Measurements from ENCODE around the gene KRTAP10-7.
"Not testable (repeated sequence)": the region's sequence is repeated elsewhere in the genome, so short reads cannot be mapped to it uniquely, and the experiment has no call there.

The KRTAP10-7 gene

DNA sequence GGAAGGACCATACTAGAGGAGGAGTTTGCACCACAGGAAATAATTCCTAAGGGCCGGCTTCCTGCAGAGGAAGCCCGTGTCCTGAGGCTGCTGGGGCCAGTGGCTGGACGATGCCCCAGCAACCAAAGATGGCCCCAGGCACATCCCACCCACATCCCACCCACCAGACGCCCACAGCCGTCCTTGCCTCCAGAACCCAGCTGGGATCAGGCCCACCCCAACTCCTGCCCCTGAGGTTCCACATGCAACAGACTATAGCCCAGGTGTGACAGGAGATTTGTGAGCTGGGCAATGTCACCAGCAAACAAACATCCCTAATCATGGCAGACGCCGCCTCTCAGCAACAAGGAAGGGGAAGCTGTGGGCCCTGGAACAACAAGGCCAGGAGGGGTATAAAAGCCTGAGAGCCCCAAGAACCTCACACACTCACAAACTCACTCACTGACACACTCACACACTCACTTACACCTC, 26.3 kb downstream of the KRTAP10-7 start, which contains the start of gene KRTAP10-9:
KRTAP10-9 (plus strand) TSS at position 421 of the 471 bp plus-strand sequence. CDS start 79 bp downstream, outside the sequence.
- TF ChIP-seq EZH2 (optimal IDR thresholded peaks at IDR 0.05; ENCODE audit: low read depth, low read length) (no peak), CTCF (IDR thresholded peaks at IDR 0.05; ENCODE audit: low read length) (no peak), EZH2phosphoT487 (IDR thresholded peaks at IDR 0.05; ENCODE audit: low read length) (no peak)
- H4K20me1 ChIP-seq (ENCODE audit: insufficient read depth, low read length): no peaks in the 10 kb centered on the region
- H3K4me2 ChIP-seq (ENCODE audit: low read depth, low read length): no peak within 1 kb of the TSS
- H3K4me3 ChIP-seq (ENCODE audit: low read length): no peak within 1 kb of the TSS
- no peak for DNase-seq
- H3K9me3 ChIP-seq (replicated peaks; ENCODE audit: insufficient read depth, low read length): no peaks in the 10 kb centered on the region
- no peak within 1 kb of the TSS for H2AFZ ChIP-seq (ENCODE audit: low read length)
- H3F3A ChIP-seq (ENCODE audit: insufficient read depth, low read length): no peaks in the 10 kb centered on the region
- H3K36me3 ChIP-seq (replicated peaks; ENCODE audit: insufficient read depth, low read length): no peaks in the 10 kb centered on the region
- H3K4me1 ChIP-seq (ENCODE audit: low read length): no peaks in the 10 kb centered on the region
- H3K9ac ChIP-seq (ENCODE audit: low read length): no peak within 1 kb of the TSS
- no peaks in the 10 kb centered on the region for H3K79me2 ChIP-seq (ENCODE audit: low read length)
- peaks cover 46% of the 10 kb centered on the region for H3K27me3 ChIP-seq (replicated peaks; ENCODE audit: insufficient read depth, low read length)
- no peak within 1 kb of the TSS for H3K27ac ChIP-seq (ENCODE audit: low read length)
- H3K9me2 ChIP-seq (replicated peaks; ENCODE audit: insufficient read depth, low read length): no peaks in the 10 kb centered on the region

DNA sequence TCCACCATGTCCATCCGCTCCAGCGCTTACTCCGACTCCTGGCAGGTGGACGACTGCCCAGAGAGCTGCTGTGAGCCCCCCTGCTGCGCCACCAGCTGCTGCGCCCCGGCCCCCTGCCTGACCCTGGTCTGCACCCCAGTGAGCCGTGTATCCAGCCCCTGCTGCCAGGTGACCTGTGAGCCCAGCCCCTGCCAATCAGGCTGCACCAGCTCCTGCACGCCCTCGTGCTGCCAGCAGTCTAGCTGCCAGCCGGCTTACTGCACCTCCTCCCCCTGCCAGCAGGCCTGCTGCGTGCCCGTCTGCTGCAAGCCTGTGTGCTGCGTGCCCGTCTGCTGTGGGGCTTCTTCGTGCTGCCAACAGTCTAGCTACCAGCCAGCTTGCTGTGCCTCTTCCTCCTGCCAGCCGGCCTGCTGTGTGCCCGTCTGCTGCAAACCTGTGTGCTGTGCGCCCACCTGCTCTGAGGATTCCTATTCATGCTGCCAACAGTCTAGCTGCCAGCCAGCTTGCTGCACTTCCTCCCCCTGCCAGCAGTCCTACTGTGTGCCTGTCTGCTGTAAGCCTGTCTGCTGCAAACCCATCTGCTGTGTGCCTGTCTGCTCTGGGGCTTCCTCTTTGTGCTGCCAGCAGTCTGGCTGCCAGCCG, 26.9 kb downstream of the KRTAP10-7 start:
- H3K36me3 ChIP-seq (replicated peaks; ENCODE audit: insufficient read depth, low read length); H3K4me1 ChIP-seq (ENCODE audit: low read length); H3F3A ChIP-seq (ENCODE audit: insufficient read depth, low read length); H3K9me2 ChIP-seq (replicated peaks; ENCODE audit: insufficient read depth, low read length); H3K9ac ChIP-seq (ENCODE audit: low read length); H2AFZ ChIP-seq (ENCODE audit: low read length); H3K4me3 ChIP-seq (ENCODE audit: low read length); DNase-seq; H3K4me2 ChIP-seq (ENCODE audit: low read depth, low read length); H3K27ac ChIP-seq (ENCODE audit: low read length); H3K9me3 ChIP-seq (replicated peaks; ENCODE audit: insufficient read depth, low read length); H4K20me1 ChIP-seq (ENCODE audit: insufficient read depth, low read length); H3K79me2 ChIP-seq (ENCODE audit: low read length): not testable (repeated sequence)
- peaks cover 50% of the 10 kb centered on the region for H3K27me3 ChIP-seq (replicated peaks; ENCODE audit: insufficient read depth, low read length)

GRCh38 chr21:44627831-44628233, 27.4 kb downstream of the KRTAP10-7 start:
- H3F3A ChIP-seq (ENCODE audit: insufficient read depth, low read length); H3K9me3 ChIP-seq (replicated peaks; ENCODE audit: insufficient read depth, low read length); H3K9me2 ChIP-seq (replicated peaks; ENCODE audit: insufficient read depth, low read length); H3K4me3 ChIP-seq (ENCODE audit: low read length); H3K4me2 ChIP-seq (ENCODE audit: low read depth, low read length); DNase-seq; H3K27ac ChIP-seq (ENCODE audit: low read length); H3K4me1 ChIP-seq (ENCODE audit: low read length); H2AFZ ChIP-seq (ENCODE audit: low read length); H4K20me1 ChIP-seq (ENCODE audit: insufficient read depth, low read length); H3K79me2 ChIP-seq (ENCODE audit: low read length); H3K9ac ChIP-seq (ENCODE audit: low read length); H3K36me3 ChIP-seq (replicated peaks; ENCODE audit: insufficient read depth, low read length): not testable (repeated sequence)
- peaks cover 55% of the 10 kb centered on the region for H3K27me3 ChIP-seq (replicated peaks; ENCODE audit: insufficient read depth, low read length)

DNA sequence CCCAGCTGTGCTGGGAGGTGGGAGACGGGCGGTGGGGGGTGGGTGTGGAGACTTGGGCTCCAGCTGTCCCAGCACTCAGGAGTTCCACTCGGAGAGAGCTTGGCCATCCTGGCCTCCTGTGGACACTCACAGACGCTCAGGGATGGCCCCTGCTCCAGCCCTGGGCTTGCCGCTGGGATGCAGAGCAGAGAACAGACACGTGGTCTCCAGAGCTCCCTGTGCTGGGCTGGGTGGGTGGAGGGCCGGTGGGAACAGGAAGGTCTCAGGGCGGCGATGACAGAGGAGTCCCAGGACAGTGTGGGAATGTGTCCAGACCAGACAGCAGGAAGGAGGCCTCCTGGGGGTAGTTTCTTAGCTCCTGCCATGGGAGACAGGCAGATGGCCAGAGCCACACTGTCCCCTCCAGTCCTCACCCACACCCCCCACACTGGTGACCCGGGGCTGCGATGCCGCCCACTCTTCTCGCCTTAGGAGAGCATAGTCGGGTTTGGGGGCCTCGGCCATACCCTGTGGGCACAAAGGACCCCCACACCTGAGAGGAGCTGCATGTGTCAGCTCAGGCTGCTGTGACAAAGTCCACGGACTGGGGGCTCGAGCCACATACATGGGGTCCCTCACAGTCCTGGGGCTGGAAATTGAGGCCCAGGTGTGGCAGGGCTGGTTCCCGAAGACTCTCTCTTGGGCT, 28.5 kb downstream of the KRTAP10-7 start:
- H3K36me3 ChIP-seq (replicated peaks; ENCODE audit: insufficient read depth, low read length): no peaks in the 10 kb centered on the region
- H4K20me1 ChIP-seq (ENCODE audit: insufficient read depth, low read length): no peaks in the 10 kb centered on the region
- H3K9ac ChIP-seq (ENCODE audit: low read length): no peak overlapping the region
- peaks cover 64% of the 10 kb centered on the region for H3K27me3 ChIP-seq (replicated peaks; ENCODE audit: insufficient read depth, low read length)
- no peaks in the 10 kb centered on the region for H3K79me2 ChIP-seq (ENCODE audit: low read length)
- TF ChIP-seq EZH2 (optimal IDR thresholded peaks at IDR 0.05; ENCODE audit: low read depth, low read length): no peak
- no peaks in the 10 kb centered on the region for H3K9me2 ChIP-seq (replicated peaks; ENCODE audit: insufficient read depth, low read length)
- no peak overlapping the region for H3K27ac ChIP-seq (ENCODE audit: low read length)
- DNase-seq: no peak
- H3K4me1 ChIP-seq (ENCODE audit: low read length): no peaks in the 10 kb centered on the region
- no peak overlapping the region for H3K4me2 ChIP-seq (ENCODE audit: low read depth, low read length)
- no peaks in the 10 kb centered on the region for H3K9me3 ChIP-seq (replicated peaks; ENCODE audit: insufficient read depth, low read length)
- H2AFZ ChIP-seq (ENCODE audit: low read length): no peak overlapping the region
- H3F3A ChIP-seq (ENCODE audit: insufficient read depth, low read length): no peaks in the 10 kb centered on the region
- no peak overlapping the region for H3K4me3 ChIP-seq (ENCODE audit: low read length)
